K562 (cell line): ENCODE data around the gene BIRC6. TPM values are rescaled to one million over a fixed set of nuclear protein-coding genes. Genes with fewer than 3 reads are reported as not detected.

Experiments used
- ATAC-seq: fragments of 200-7000 bp; cut with Tn5 transposase; 3 replicates; pipeline ENCODE4 v1.9.1; 2020; ENCODE audit warnings: moderate library complexity
- BruUV-seq: library from RNA; stranded (reverse); fragments of 400-500 nt; replicated peaks from 2 replicates; lab custom pipeline; 2021; lab: Mats Ljungman, UMichigan
- CTCF ChIA-PET: fragments of 300-600 bp; formaldehyde crosslinking; extraction: SDS; loops from one replicate; lab custom pipeline; 2021; ENCODE audit warnings: low intra/inter-chr PET ratio; lab: Yijun Ruan, JAX
- POLR2A ChIA-PET: fragments of 300-600, 350-650 bp; sonication (Branson Sonifier 250); formaldehyde crosslinking; extraction: SDS; loops from one replicate; lab custom pipeline; 2021; ENCODE audit warnings: antibody characterized with exemption, inconsistent platforms; lab: Yijun Ruan, JAX
- DNase-seq, 4 experiments: peaks; one replicate each; pipeline versions ENCODE4 v3.0.0 to v3.0.0-alpha.2; 2011 to 2018; ENCODE audit warnings: low spot score in 3 of 4, mixed read lengths in 3 of 4; ENCODE audit errors: extremely low read depth in 1 of 4
- FAIRE-seq: peaks from 2 replicates; lab custom pipeline; 2011; peaks lifted over from hg19 to GRCh38; lab: Jason Lieb, UNC
- H2AFZ ChIP-seq: 2 replicates; pipeline ENCODE4 v1.6.0; 2011; ENCODE audit warnings: low read depth, low read length, control low read depth, inconsistent platforms
- H3K27ac ChIP-seq: fragments of 200-600 bp; 3 replicates; pipeline ENCODE4 v1.8.0; 2011; ENCODE audit warnings: low read depth, mild to moderate bottlenecking, control low read depth, inconsistent platforms, low read length, moderate library complexity, mixed read lengths; ENCODE audit errors: extremely low read depth
- H3K27me3 ChIP-seq, 2 experiments: fragments of 300-600 bp in 1 of 2; 2 replicates in 1 of 2; 3 replicates in 1 of 2; pipeline versions ENCODE4 v1.6.0 to v1.8.0; 2011; ENCODE audit warnings: inconsistent platforms in 2 of 2, low read length in 2 of 2, mild to moderate bottlenecking in 1 of 2, mixed read lengths in 1 of 2, moderate library complexity in 1 of 2; ENCODE audit not compliant: control insufficient read depth in 2 of 2, insufficient read depth in 2 of 2
- H3K36me3 ChIP-seq: fragments of 300-600 bp; 3 replicates; pipeline ENCODE4 v1.8.0; 2011; ENCODE audit warnings: mild to moderate bottlenecking, low read length, inconsistent platforms; ENCODE audit not compliant: control insufficient read depth, insufficient read depth
- H3K4me1 ChIP-seq, 2 experiments: fragments of 200-600 bp in 1 of 2; replicated peaks in 1 of 2; 2 replicates in 1 of 2; 3 replicates in 1 of 2; pipeline versions ENCODE4 v1.5.1 to v1.8.0; 2011; ENCODE audit warnings: inconsistent platforms in 2 of 2, low read length in 2 of 2, mild to moderate bottlenecking in 1 of 2, mixed read lengths in 1 of 2, moderate library complexity in 1 of 2; ENCODE audit not compliant: control insufficient read depth in 2 of 2, insufficient read depth in 2 of 2
- H3K4me2 ChIP-seq: 2 replicates; pipeline ENCODE4 v1.6.1; 2011; ENCODE audit warnings: low read length, control low read depth, inconsistent platforms, mixed read lengths; ENCODE audit not compliant: insufficient read depth
- H3K4me3 ChIP-seq: fragments of 200-600 bp; sonication (generic), shearing (Covaris generic); 2 replicates; pipeline ENCODE4 v1.5.1; 2016; ENCODE audit warnings: control low read depth, inconsistent platforms
- H3K79me2 ChIP-seq: fragments of 200-600 bp; 3 replicates; pipeline ENCODE4 v1.8.0; 2011; ENCODE audit warnings: low read length, inconsistent platforms; ENCODE audit not compliant: control insufficient read depth, insufficient read depth
- H3K9ac ChIP-seq, 2 experiments: 2 replicates each; pipeline versions ENCODE4 v1.6.0 to v1.6.1; 2011; ENCODE audit warnings: low read depth in 2 of 2, low read length in 2 of 2, control low read depth in 1 of 2, inconsistent platforms in 1 of 2, mild to moderate bottlenecking in 1 of 2, mixed read lengths in 1 of 2; ENCODE audit not compliant: insufficient read depth in 1 of 2
- H3K9me1 ChIP-seq: one replicate; pipeline ENCODE4 v1.6.0; 2011; ENCODE audit warnings: inconsistent platforms, mild to moderate bottlenecking, low read length, moderate library complexity; ENCODE audit not compliant: control insufficient read depth, insufficient read depth
- H3K9me3 ChIP-seq: replicated peaks from 2 replicates; pipeline ENCODE4 v1.5.1; 2011; ENCODE audit warnings: low read depth, low read length, inconsistent platforms; ENCODE audit not compliant: control insufficient read depth, insufficient read depth
- H4K20me1 ChIP-seq: replicated peaks from 2 replicates; pipeline ENCODE4 v1.6.1; 2011; ENCODE audit warnings: low read length, inconsistent platforms, mixed read lengths; ENCODE audit not compliant: control insufficient read depth, insufficient read depth
- CBX2 ChIP-seq: fragments of 200-600 bp; sonication (generic); IDR thresholded peaks from one replicate; pipeline ENCODE4 v1.6.1; 2012; ENCODE audit warnings: mild to moderate bottlenecking, low read length, inconsistent platforms; ENCODE audit not compliant: insufficient read depth, poor library complexity, severe bottlenecking
- FOXJ3 ChIP-seq: sonication (generic); formaldehyde crosslinking; IDR thresholded peaks from 2 replicates; pipeline ENCODE4 v1.4.0; 2020; ENCODE audit warnings: mild to moderate bottlenecking, missing genetic modification reagents
- FOXM1 ChIP-seq, 2 experiments: fragments of 450-650 bp in 1 of 2; sonication (generic) in 1 of 2; formaldehyde crosslinking in 1 of 2; IDR thresholded peaks; 2 replicates each; pipeline versions ENCODE4 v1.6.1 to v1.9.0; 2017 to 2022; ENCODE audit warnings: low read depth in 2 of 2, mild to moderate bottlenecking in 2 of 2, missing genetic modification reagents in 1 of 2, moderate library complexity in 1 of 2
- RHOXF2B ChIP-seq: fragments of 250-450 bp; sonication (Bioruptor Pico); conservative IDR thresholded peaks from 2 replicates; pipeline ENCODE4 v1.5.1; 2021
- ZNF408 ChIP-seq: fragments of 250-450 bp; sonication (Bioruptor Pico); IDR thresholded peaks from 2 replicates; pipeline ENCODE4 v1.4.0; 2020; ENCODE audit warnings: low read depth, mild to moderate bottlenecking, moderate library complexity
- WGBS: fragments of 100-300 bp; shearing (Covaris generic); methylation state at CpG from one replicate; pipeline ENCODE4 v1.1.6; 2016; ENCODE audit warnings: low coverage, mixed read lengths; ENCODE audit not compliant: insufficient coverage; ENCODE audit errors: missing lambda C conversion rate; 5-methylcytosine and 5-hydroxymethylcytosine counted together
- in situ Hi-C: fragments of 300-500 bp; cut with MboI; formaldehyde crosslinking; loops from 4 replicates; pipeline ENCODE4 v1.15.0; 2018; ENCODE audit warnings: inconsistent platforms, mixed read lengths
- intact Hi-C: fragments of 100-400 bp; cut with micrococcal nuclease; formaldehyde crosslinking; loops from 2 replicates; pipeline ENCODE4 v1.14.2; 2022
- polyA plus RNA-seq, 8 experiments: library from polyadenylated mRNA; depleted of rRNA in 4 of 8; stranded (reverse) in 5 of 8; unstranded in 3 of 8; fragments of >200 nt; fragmentation: Nextera tagmentation in 2 of 8; fragmentation: Illumina TruSeq in 1 of 8; extraction: Ambion mirVana in 2 of 8; extraction: Trizol in 1 of 8; gene quantifications; 2 replicates each; pipeline versions ENCODE4 v1.2.1 to v1.2.3, GENCODE V29; 2011 to 2014; ENCODE audit warnings: inconsistent platforms in 1 of 8, missing spikeins in 1 of 8
- total RNA-seq, 7 experiments: library from RNA; depleted of rRNA in 6 of 7; stranded (reverse); fragments of >200 nt in 6 of 7; fragmentation: Illumina TruSeq in 2 of 7; extraction: Trizol in 2 of 7; gene quantifications; 2 replicates each; pipeline versions ENCODE4 v1.2.1 to v1.2.3, GENCODE V29; 2011 to 2021; ENCODE audit warnings: low replicate concordance in 1 of 7

BIRC6 gene
- total and polyA plus RNA-seq, 9 of the 15 experiments (the other 6 are each of a cell fraction or from before 2014, with no cell fraction given): 18.8 to 110 (median 49.8) TPM

DNA sequence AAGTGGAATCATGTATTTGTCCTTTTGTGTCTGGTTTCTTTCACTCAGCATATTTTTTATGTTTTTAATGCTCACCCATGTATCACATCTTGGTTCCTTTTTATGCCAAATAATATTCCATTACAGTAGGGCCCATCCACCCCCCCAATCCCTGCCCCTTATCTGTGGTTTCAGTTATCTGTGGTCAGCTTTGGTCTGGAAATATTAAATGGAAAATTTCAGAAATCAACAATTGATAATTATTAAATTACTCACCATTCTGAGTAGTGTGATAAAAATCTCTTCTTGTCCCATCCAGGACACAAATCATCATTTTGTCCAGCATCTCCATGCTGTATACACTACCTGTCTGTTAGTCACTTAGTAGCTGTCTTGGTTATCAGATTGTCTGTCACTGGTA lies 66.7 kb downstream of the BIRC6 start (continued):
- no peak for TF ChIP-seq ZNF408 (CRISPR knock-in tag)

DNA sequence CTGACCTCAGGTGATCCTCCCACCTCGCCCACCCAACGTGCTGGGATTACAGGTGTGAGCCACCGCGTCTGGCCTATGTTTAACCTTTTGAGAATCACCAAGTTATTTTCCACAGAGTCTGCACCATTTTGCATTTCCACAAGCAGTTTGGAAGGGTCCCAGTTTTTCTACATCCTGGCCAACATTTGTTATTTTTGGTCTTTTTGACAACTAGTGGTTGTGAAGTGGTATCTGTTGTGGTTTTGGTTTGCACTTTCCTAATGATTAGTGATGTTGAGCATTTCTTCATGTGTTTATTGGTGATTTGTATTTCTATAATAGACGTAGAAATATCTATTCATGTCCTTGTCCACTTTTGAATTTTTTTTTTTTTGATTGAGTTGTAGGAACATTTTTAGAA lies 67.9 kb downstream of the BIRC6 start:
- TF ChIP-seq CBX2 (no peak), FOXJ3 (no peak), RHOXF2B (no peak), FOXM1 (IDR thresholded peaks at IDR 0.05; ENCODE audit: low read depth) (no peak), FOXM1 (CRISPR knock-in tag; IDR thresholded peaks at IDR 0.05; ENCODE audit: low read depth) (no peak)
- H2AFZ ChIP-seq: no peak overlapping the region
- H3K79me2 ChIP-seq: peaks cover 97% of the 10 kb centered on the region
- no peak for FAIRE-seq
- peaks cover 14% of the 10 kb centered on the region; the same call in 2 of the 3 replicates for H3K36me3 ChIP-seq
- no peaks in the 10 kb centered on the region for H3K9me1 ChIP-seq
- no peak overlapping the region for H3K9ac ChIP-seq
- DNase-seq: no peak
- H3K27me3 ChIP-seq: no peaks in the 10 kb centered on the region
- intact Hi-C loops: no loop called here
- ATAC-seq: no peak
- H4K20me1 ChIP-seq: peaks cover 16% of the 10 kb centered on the region
- no peak overlapping the region for H3K27ac ChIP-seq
- CTCF ChIA-PET: no interaction called here
- in situ Hi-C loops: no loop called here
- POLR2A ChIA-PET: no interaction called here
- H3K4me1 ChIP-seq: peaks cover 3 to 5% of the 10 kb centered on the region in 2 experiments; a peak in 3 of 5 replicates
- no peak overlapping the region for H3K4me3 ChIP-seq
- H3K4me2 ChIP-seq: no peak overlapping the region
- no peaks in the 10 kb centered on the region for H3K9me3 ChIP-seq
- 93% methylated on average over 4 of the region's 5 CpGs for WGBS
- no TSS peak for BruUV-seq
